Fibroblast of lung (primary cell): ENCODE results near the gene RAB19. TPM values are rescaled to one million over a fixed set of nuclear protein-coding genes. Genes with fewer than 3 reads are reported as not detected.

Experiments used
- DNase-seq, 2 donors: peaks; one replicate each; pipeline versions ENCODE4 v3.0.0 to v3.0.0-alpha.2; 2010; ENCODE audit warnings: low read depth in 2 of 2
- H2AFZ ChIP-seq: 2 replicates; pipeline ENCODE4 v1.5.1; 2012; ENCODE audit warnings: low read length, control low read depth, inconsistent platforms
- H3K27ac ChIP-seq: 2 replicates; pipeline ENCODE4 v1.5.1; 2011; ENCODE audit warnings: low read length, control low read depth; ENCODE audit not compliant: insufficient read depth
- H3K27me3 ChIP-seq: 2 replicates; pipeline ENCODE4 v1.5.1; 2011; ENCODE audit warnings: mild to moderate bottlenecking, low read length; ENCODE audit not compliant: control insufficient read depth, insufficient read depth
- H3K36me3 ChIP-seq: 2 replicates; pipeline ENCODE4 v1.5.1; 2011; ENCODE audit warnings: low read length; ENCODE audit not compliant: control insufficient read depth, insufficient read depth
- H3K4me1 ChIP-seq: 2 replicates; pipeline ENCODE4 v1.5.1; 2011; ENCODE audit warnings: low read length; ENCODE audit not compliant: control insufficient read depth, insufficient read depth; ENCODE audit errors: extremely low read depth
- H3K4me2 ChIP-seq: 2 replicates; pipeline ENCODE4 v1.5.1; 2011; ENCODE audit warnings: low read length, control low read depth; ENCODE audit not compliant: insufficient read depth; ENCODE audit errors: extremely low read depth
- H3K4me3 ChIP-seq, 4 experiments: fragments of 200-600 bp in 1 of 4; sonication (generic) in 1 of 4; replicated peaks in 1 of 4; 2 replicates each; pipeline ENCODE4 v1.5.1; 2011 to 2016; ENCODE audit warnings: low read length in 4 of 4, low read depth in 3 of 4, mild to moderate bottlenecking in 3 of 4, control low read depth in 2 of 4, inconsistent platforms in 1 of 4, mixed read lengths in 1 of 4; ENCODE audit not compliant: insufficient read depth in 1 of 4; ENCODE audit errors: control extremely low read depth in 1 of 4
- H3K79me2 ChIP-seq: 2 replicates; pipeline ENCODE4 v1.5.1; 2012; ENCODE audit warnings: mild to moderate bottlenecking, low read length, inconsistent platforms; ENCODE audit not compliant: control insufficient read depth, insufficient read depth
- H3K9ac ChIP-seq: 2 replicates; pipeline ENCODE4 v1.5.1; 2011; ENCODE audit warnings: mild to moderate bottlenecking, low read length, control low read depth; ENCODE audit not compliant: insufficient read depth
- H3K9me3 ChIP-seq: 2 replicates; pipeline ENCODE4 v1.5.1; 2012; ENCODE audit warnings: low read depth, low read length; ENCODE audit not compliant: control insufficient read depth, insufficient read depth
- H4K20me1 ChIP-seq: 2 replicates; pipeline ENCODE4 v1.5.1; 2011; ENCODE audit warnings: low read length; ENCODE audit not compliant: control insufficient read depth, insufficient read depth; ENCODE audit errors: extremely low read depth
- CTCF ChIP-seq, 2 donors: IDR thresholded peaks in 1 of 2; conservative IDR thresholded peaks in 1 of 2; 1 replicate in 1 of 2; 2 replicates in 1 of 2; pipeline ENCODE4 v1.5.1; 2011 to 2012; ENCODE audit warnings: low read length in 2 of 2, control low read depth in 1 of 2, inconsistent platforms in 1 of 2, low read depth in 1 of 2, mild to moderate bottlenecking in 1 of 2
- EZH2 ChIP-seq: IDR thresholded peaks from 2 replicates; pipeline ENCODE4 v1.5.1; 2012; ENCODE audit warnings: low read length, control low read depth, mild to moderate bottlenecking; ENCODE audit errors: missing control alignments
- polyA plus RNA-seq, 2 donors: library from polyadenylated mRNA; depleted of rRNA in 1 of 2; stranded (reverse) in 1 of 2; unstranded in 1 of 2; fragments of >200 nt; gene quantifications; 2 replicates each; pipeline ENCODE4 v1.2.1, GENCODE V29; 2011 to 2012; ENCODE audit warnings: missing spikeins in 1 of 2
- total RNA-seq: library from RNA; depleted of rRNA; stranded (reverse); fragments of >200 nt; gene quantifications from 2 replicates; pipeline ENCODE4 v1.2.1, GENCODE V29; 2014

RAB19 gene
- total and polyA plus RNA-seq, 2 donors (not counting 1 experiment from before 2014, with no cell fraction given): not detected

- H3K9ac ChIP-seq: no peak overlapping the region
- H3K27ac ChIP-seq: no peak overlapping the region
- no peaks in the 10 kb centered on the region for H3K4me1 ChIP-seq
- no peak for TF ChIP-seq CTCF (conservative IDR thresholded peaks at IDR 0.05 in 1 of 2, IDR thresholded peaks at IDR 0.05 in 1 of 2; ENCODE audit: low read depth in 1 of 2, low read length in 2 of 2)
- no peak for TF ChIP-seq EZH2
- H3K27me3 ChIP-seq: no peaks in the 10 kb centered on the region
- H4K20me1 ChIP-seq: no peaks in the 10 kb centered on the region
- H3K4me3 ChIP-seq: no peak overlapping the region
- DNase-seq: no peak
- no peak overlapping the region for H3K4me2 ChIP-seq
- no peaks in the 10 kb centered on the region for H3K79me2 ChIP-seq
- H3K36me3 ChIP-seq: no peaks in the 10 kb centered on the region
- H3K9me3 ChIP-seq: no peaks in the 10 kb centered on the region
- H2AFZ ChIP-seq: no peak overlapping the region
Observed at GRCh38 chr7:140439359-140439758, 35.5 kb downstream of the RAB19 start.

DNA sequence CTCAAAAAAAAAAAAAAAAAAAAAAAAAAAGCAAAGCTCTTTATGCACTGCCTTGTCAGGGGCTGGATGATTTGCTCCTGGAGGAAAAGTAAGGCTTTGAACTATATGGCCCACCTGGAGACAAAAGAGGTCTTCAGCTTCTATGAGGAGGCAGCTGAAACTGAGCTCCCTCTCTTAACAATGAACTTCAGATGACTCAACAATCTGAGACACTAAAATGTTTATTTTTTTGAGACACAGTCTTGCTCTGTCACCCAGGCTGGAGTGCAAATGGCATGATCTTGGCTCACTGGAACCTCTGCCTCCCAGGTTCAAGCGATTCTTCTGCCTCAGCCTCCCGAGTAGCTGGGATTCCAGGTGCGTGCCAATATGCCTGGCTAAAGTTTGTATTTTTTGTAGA lies 36.7 kb downstream of the RAB19 start:
- Histone ChIP-seq H3K27me3 (no peaks in the 10 kb centered on the region), H3K4me1 (no peaks in the 10 kb centered on the region), H3K36me3 (no peaks in the 10 kb centered on the region), H2AFZ (no peak overlapping the region), H3K9ac (no peak overlapping the region), H3K9me3 (no peaks in the 10 kb centered on the region), H4K20me1 (no peaks in the 10 kb centered on the region), H3K27ac (no peak overlapping the region), H3K4me2 (no peak overlapping the region), H3K4me3 (no peak overlapping the region), H3K79me2 (no peaks in the 10 kb centered on the region)
- no peak for TF ChIP-seq EZH2
- no peak for TF ChIP-seq CTCF (conservative IDR thresholded peaks at IDR 0.05 in 1 of 2, IDR thresholded peaks at IDR 0.05 in 1 of 2; ENCODE audit: low read depth in 1 of 2, low read length in 2 of 2)
- no peak for DNase-seq

DNA sequence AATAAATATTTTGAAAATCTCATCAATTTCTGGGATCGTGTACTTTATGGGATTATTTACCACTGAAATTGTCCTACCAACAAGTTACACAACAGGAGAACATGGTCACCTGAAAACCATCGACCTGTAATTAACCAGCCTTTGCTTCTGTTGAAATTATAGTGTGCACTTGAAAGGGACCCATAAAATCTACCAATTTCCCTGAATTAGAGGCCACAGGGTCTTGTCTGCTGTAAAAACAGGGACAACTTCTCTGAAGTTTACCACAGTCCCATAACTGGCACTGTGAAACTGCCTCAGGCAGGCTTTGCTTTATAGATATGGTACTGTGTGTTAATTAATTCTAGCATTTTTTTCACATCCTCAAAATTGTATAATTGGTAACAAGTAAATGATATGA lies 37.7 kb downstream of the RAB19 start:
- H3K4me2 ChIP-seq: no peak overlapping the region
- H3K36me3 ChIP-seq: no peaks in the 10 kb centered on the region
- H3K9ac ChIP-seq: no peak overlapping the region
- H3K27me3 ChIP-seq: no peaks in the 10 kb centered on the region
- no peak for DNase-seq
- no peaks in the 10 kb centered on the region for H3K4me1 ChIP-seq
- H2AFZ ChIP-seq: no peak overlapping the region
- no peak for TF ChIP-seq CTCF (conservative IDR thresholded peaks at IDR 0.05 in 1 of 2, IDR thresholded peaks at IDR 0.05 in 1 of 2; ENCODE audit: low read depth in 1 of 2, low read length in 2 of 2)
- no peak for TF ChIP-seq EZH2
- no peaks in the 10 kb centered on the region for H3K79me2 ChIP-seq
- no peak overlapping the region for H3K4me3 ChIP-seq
- H3K27ac ChIP-seq: no peak overlapping the region
- H4K20me1 ChIP-seq: no peaks in the 10 kb centered on the region
- H3K9me3 ChIP-seq: no peaks in the 10 kb centered on the region
